GM12864 (cell line): Measurements from ENCODE around the gene IER3.
"Not testable (repeated sequence)": the region's sequence is repeated elsewhere in the genome, so short reads cannot be mapped to it uniquely, and the experiment has no call there.

Source experiments
- DNase-seq: peaks from one replicate; pipeline ENCODE4 v3.0.0-alpha.2; 2011; ENCODE audit warnings: low read depth
- H3K4me3 ChIP-seq: 2 replicates; pipeline ENCODE4 v1.5.1; 2011; ENCODE audit warnings: mild to moderate bottlenecking, low read depth, low read length, control low read depth
- CTCF ChIP-seq: IDR thresholded peaks from 2 replicates; pipeline ENCODE4 v1.5.1; 2011; ENCODE audit warnings: low read depth, mild to moderate bottlenecking, moderate library complexity, low read length, control low read depth, inconsistent platforms; ENCODE audit errors: missing control alignments

IER3 gene

GRCh38 chr6:30725713-30726505 is 18.4 kb downstream of the IER3 start:
- no peak overlapping the region for H3K4me3 ChIP-seq
- no peak for TF ChIP-seq CTCF
- no peak for DNase-seq

GRCh38 chr6:30724906-30725667 is 19.3 kb downstream of the IER3 start:
- no peak for DNase-seq
- no peak for TF ChIP-seq CTCF
- no peak overlapping the region for H3K4me3 ChIP-seq

- DNase-seq, result not testable (repeated sequence)
- H3K4me3 ChIP-seq, result peak overlapping the region; percentile 9; the same call in 1 of the 2 replicates
Measured at GRCh38 chr6:30723843-30724741, 20.3 kb downstream of the IER3 start.

GRCh38 chr6:30723159-30723842 is 21.0 kb downstream of the IER3 start:
- H3K4me3 ChIP-seq, result peak overlapping the region; percentile 97
- DNase-seq, result not testable (repeated sequence)

- H3K4me3 ChIP-seq, result peak overlapping the region; percentile 97
- no peak for DNase-seq
- peak; percentile 89 for TF ChIP-seq CTCF
Measured at GRCh38 chr6:30722280-30723112, 21.9 kb downstream of the IER3 start.

GRCh38 chr6:30722025-30722279 is 22.4 kb downstream of the IER3 start:
- not testable (repeated sequence) for DNase-seq
- peak overlapping the region; percentile 97 for H3K4me3 ChIP-seq

DNA sequence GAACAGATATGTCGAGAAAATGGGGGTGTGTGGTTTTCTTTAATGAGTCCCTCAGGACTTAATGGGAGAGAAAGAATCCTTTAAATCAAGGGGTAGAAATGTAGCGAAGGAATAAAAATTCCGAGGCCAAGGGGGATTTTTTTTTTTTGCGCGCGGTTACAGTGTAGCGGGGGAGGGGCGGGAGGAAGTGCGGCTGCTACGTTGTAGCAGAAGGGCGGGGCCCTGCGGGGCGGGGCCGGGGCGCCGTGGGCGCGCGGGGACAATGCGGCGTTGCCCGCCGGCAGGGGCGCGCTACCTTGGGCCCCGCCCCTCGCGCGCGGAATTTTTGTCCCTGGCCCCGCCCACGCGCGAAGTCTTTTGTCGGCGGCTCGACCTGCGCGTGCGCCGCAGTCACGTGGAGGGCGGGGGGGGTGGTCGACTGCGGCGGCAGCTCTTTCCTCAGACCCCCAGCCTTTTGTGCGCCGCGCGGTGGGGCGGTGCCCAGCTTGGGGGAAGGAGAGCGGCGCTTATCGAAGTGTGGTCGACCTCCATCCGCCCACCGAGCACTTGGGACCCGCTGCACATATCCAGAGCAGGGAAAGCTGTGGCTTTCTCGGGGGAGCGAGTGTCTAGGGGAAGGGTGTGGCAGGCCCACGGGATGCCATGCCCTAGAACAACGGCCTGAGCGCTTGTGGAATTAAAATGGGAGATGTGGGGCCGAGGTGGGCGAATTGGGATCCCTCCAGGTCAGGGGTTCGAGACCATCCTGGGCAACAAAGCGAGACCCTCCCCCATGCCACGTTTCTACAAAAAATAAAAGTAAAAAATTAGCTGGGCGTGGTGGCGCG is 22.9 kb downstream of the IER3 start:
- peak; percentile 67 for DNase-seq
- H3K4me3 ChIP-seq, result peak overlapping the region; percentile 97
- peak; percentile 45 for TF ChIP-seq CTCF
